Middle frontal gyrus (tissue), 1 donor: ENCODE data around the gene TMEM109.

Experiments
- DNase-seq: peaks from one replicate; pipeline ENCODE4 v3.0.0-alpha.2; 2015; ENCODE audit warnings: low spot score; ENCODE audit errors: extremely low spot score

Gene TMEM109

GRCh38 chr11:60878245-60879101, 35.5 kb upstream of the TMEM109 start:
- no peak for DNase-seq

- DNase-seq = no peak
These were observed 34.9 kb upstream of the TMEM109 start for GRCh38 chr11:60879104-60879503.

GRCh38 chr11:60879971-60880588, 33.9 kb upstream of the TMEM109 start:
- no peak for DNase-seq

GRCh38 chr11:60880643-60881282, 33.2 kb upstream of the TMEM109 start:
- DNase-seq = no peak

GRCh38 chr11:60887556-60887955, 26.4 kb upstream of the TMEM109 start:
- no peak for DNase-seq

- DNase-seq = no peak
These were observed 24.1 kb upstream of the TMEM109 start for GRCh38 chr11:60889869-60890311.

GRCh38 chr11:60890696-60891095, 23.3 kb upstream of the TMEM109 start:
- no peak for DNase-seq

- DNase-seq = no peak
These were observed 22.7 kb upstream of the TMEM109 start for GRCh38 chr11:60891103-60891741.

- no peak for DNase-seq
These were observed 18.3 kb upstream of the TMEM109 start for GRCh38 chr11:60895687-60896086.

- no peak for DNase-seq
These were observed 16.5 kb upstream of the TMEM109 start for GRCh38 chr11:60897496-60897895.

GRCh38 chr11:60899046-60899936, 14.7 kb upstream of the TMEM109 start:
- peak; percentile 36 for DNase-seq

- no peak for DNase-seq
These were observed 14.0 kb upstream of the TMEM109 start for GRCh38 chr11:60899977-60900376.

GRCh38 chr11:60900673-60901404, 13.1 kb upstream of the TMEM109 start:
- peak; percentile 32 for DNase-seq

GRCh38 chr11:60902625-60903024, 11.3 kb upstream of the TMEM109 start:
- no peak for DNase-seq

GRCh38 chr11:60905047-60905446, 8.9 kb upstream of the TMEM109 start:
- no peak for DNase-seq

- DNase-seq = peak; percentile 25
These were observed 8.3 kb upstream of the TMEM109 start for GRCh38 chr11:60905551-60906113.

- DNase-seq = peak; percentile 99
These were observed 7.6 kb upstream of the TMEM109 start, which contains the start of gene PRPF19 for GRCh38 chr11:60906132-60906972. Gene PRPF19 (minus strand): TSS chr11:60906585. CDS start chr11:60906382, 203 bp downstream.

- no peak for DNase-seq
These were observed 5.2 kb upstream of the TMEM109 start for GRCh38 chr11:60908803-60909202.
